Neural progenitor cell (in vitro differentiated cells): ENCODE results near the gene AVPR1B. TPM values are rescaled to one million over a fixed set of nuclear protein-coding genes. Genes with fewer than 3 reads are reported as not detected.

Experiments
- DNase-seq: peaks from one replicate; pipeline ENCODE4 v3.0.0-alpha.2; 2016; ENCODE audit warnings: low spot score
- H2AFZ ChIP-seq: fragments of 200-600 bp; sonication (generic); replicated peaks from 2 replicates; pipeline ENCODE4 v1.6.1; 2016; ENCODE audit warnings: antibody characterized with exemption
- H3F3A ChIP-seq: fragments of 200-600 bp; sonication (generic); 2 replicates; pipeline ENCODE4 v1.6.1; 2016; ENCODE audit warnings: antibody characterized with exemption, low read depth
- H3K27ac ChIP-seq: fragments of 200-600 bp; sonication (generic); 2 replicates; pipeline ENCODE4 v1.5.1; 2016; ENCODE audit warnings: mild to moderate bottlenecking
- H3K27me3 ChIP-seq: fragments of 200-600 bp; sonication (generic); 2 replicates; pipeline ENCODE4 v1.6.1; 2016; ENCODE audit warnings: mild to moderate bottlenecking, moderate library complexity
- H3K36me3 ChIP-seq: fragments of 200-600 bp; sonication (generic); 2 replicates; pipeline ENCODE4 v1.5.1; 2016
- H3K4me1 ChIP-seq: fragments of 200-600 bp; sonication (generic); 2 replicates; pipeline ENCODE4 v1.6.1; 2016; ENCODE audit warnings: mixed run types
- H3K4me2 ChIP-seq: fragments of 200-600 bp; sonication (generic); 2 replicates; pipeline ENCODE4 v1.6.1; 2016
- H3K4me3 ChIP-seq: fragments of 200-600 bp; sonication (generic); 2 replicates; pipeline ENCODE4 v1.5.1; 2016
- H3K79me2 ChIP-seq: fragments of 200-600 bp; sonication (generic); 2 replicates; pipeline ENCODE4 v1.6.1; 2016; ENCODE audit warnings: low read depth
- H3K9ac ChIP-seq: fragments of 200-600 bp; sonication (generic); 2 replicates; pipeline ENCODE4 v1.6.1; 2016
- H3K9me3 ChIP-seq: fragments of 200-600 bp; sonication (generic); 2 replicates; pipeline ENCODE4 v1.5.1; 2016; ENCODE audit warnings: low read depth
- H4K20me1 ChIP-seq: fragments of 200-600 bp; sonication (generic); 2 replicates; pipeline ENCODE4 v1.6.1; 2016; ENCODE audit warnings: low read depth
- H3K27ac Mint-ChIP-seq: 3 replicates; pipeline ENCODE4 v1.8.0; 2021; ENCODE audit warnings: mixed read lengths
- H3K27me3 Mint-ChIP-seq: 2 replicates; pipeline ENCODE4 v1.8.0; 2022; ENCODE audit warnings: low read depth, mild to moderate bottlenecking, inconsistent platforms, moderate library complexity, mixed read lengths; ENCODE audit not compliant: insufficient read depth
- H3K36me3 Mint-ChIP-seq: 3 replicates; pipeline ENCODE4 v1.8.0; 2021; ENCODE audit warnings: mixed read lengths
- H3K4me1 Mint-ChIP-seq: 3 replicates; pipeline ENCODE4 v1.8.0; 2021; ENCODE audit warnings: mixed read lengths
- H3K4me3 Mint-ChIP-seq: 3 replicates; pipeline ENCODE4 v1.8.0; 2021; ENCODE audit warnings: mild to moderate bottlenecking, moderate library complexity, mixed read lengths
- H3K9me3 Mint-ChIP-seq: 3 replicates; pipeline ENCODE4 v1.8.0; 2020; ENCODE audit warnings: mixed read lengths
- EZH2 ChIP-seq: fragments of 200-600 bp; sonication (generic); IDR thresholded peaks from 2 replicates; pipeline ENCODE4 v1.6.1; 2017; ENCODE audit warnings: antibody characterized with exemption, mild to moderate bottlenecking, moderate library complexity
- EZH2phosphoT487 ChIP-seq: fragments of 200-600 bp; sonication (generic); IDR thresholded peaks from 2 replicates; pipeline ENCODE4 v1.6.1; 2017; ENCODE audit warnings: antibody characterized with exemption
- total RNA-seq: library from RNA; depleted of rRNA; stranded (reverse); fragments of >200 nt; gene quantifications from 2 replicates; pipeline ENCODE4 v1.2.3, GENCODE V29; 2015; ENCODE audit warnings: low replicate concordance
- TF ChIP-seq, protein P1 (sequence below): fragments of 200-600 bp; sonication (generic); IDR thresholded peaks from 2 replicates; pipeline ENCODE4 v1.5.1; 2017; ENCODE audit warnings: antibody characterized with exemption, mild to moderate bottlenecking

AVPR1B gene
- total RNA-seq, 1 donor from 2014 or later: not detected

DNA sequence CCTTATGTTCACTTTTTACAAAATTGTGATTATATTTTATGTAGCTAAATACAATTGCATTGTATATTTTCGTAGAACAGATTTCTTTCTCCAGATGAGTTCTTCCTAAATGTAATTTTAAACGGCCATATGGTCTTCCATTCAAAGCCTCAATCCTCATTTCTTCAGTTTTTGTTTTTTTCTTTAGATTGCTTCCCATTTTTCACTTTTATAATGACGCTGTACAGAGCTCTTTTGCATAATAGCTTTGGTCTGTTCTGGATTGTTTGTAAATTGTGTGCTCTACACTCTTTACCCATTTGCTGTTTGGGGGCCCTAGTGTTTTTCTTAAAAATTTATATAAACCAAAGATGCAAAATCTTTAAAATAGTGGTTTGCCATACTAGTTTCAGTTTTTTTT lies 27.8 kb downstream of the AVPR1B start:
- Histone ChIP-seq H3K27ac (no peak overlapping the region), H3K79me2 (no peaks in the 10 kb centered on the region), H3K9me3 (no peaks in the 10 kb centered on the region), H4K20me1 (no peaks in the 10 kb centered on the region), H3K4me1 (no peaks in the 10 kb centered on the region), H3K27me3 (no peaks in the 10 kb centered on the region), H3F3A (no peaks in the 10 kb centered on the region), H3K4me2 (no peak overlapping the region), H2AFZ (no peak overlapping the region), H3K36me3 (no peaks in the 10 kb centered on the region), H3K9ac (no peak overlapping the region), H3K4me3 (no peak overlapping the region)
- Mint-ChIP-seq H3K27me3 (no peaks in the 10 kb centered on the region), H3K9me3 (no peaks in the 10 kb centered on the region), H3K4me3 (no peak overlapping the region), H3K4me1 (no peaks in the 10 kb centered on the region), H3K27ac (no peak overlapping the region), H3K36me3 (no peaks in the 10 kb centered on the region)
- no peak for DNase-seq
- TF ChIP-seq EZH2phosphoT487 (no peak), EZH2 (no peak)
- TF ChIP-seq, protein P1, sequence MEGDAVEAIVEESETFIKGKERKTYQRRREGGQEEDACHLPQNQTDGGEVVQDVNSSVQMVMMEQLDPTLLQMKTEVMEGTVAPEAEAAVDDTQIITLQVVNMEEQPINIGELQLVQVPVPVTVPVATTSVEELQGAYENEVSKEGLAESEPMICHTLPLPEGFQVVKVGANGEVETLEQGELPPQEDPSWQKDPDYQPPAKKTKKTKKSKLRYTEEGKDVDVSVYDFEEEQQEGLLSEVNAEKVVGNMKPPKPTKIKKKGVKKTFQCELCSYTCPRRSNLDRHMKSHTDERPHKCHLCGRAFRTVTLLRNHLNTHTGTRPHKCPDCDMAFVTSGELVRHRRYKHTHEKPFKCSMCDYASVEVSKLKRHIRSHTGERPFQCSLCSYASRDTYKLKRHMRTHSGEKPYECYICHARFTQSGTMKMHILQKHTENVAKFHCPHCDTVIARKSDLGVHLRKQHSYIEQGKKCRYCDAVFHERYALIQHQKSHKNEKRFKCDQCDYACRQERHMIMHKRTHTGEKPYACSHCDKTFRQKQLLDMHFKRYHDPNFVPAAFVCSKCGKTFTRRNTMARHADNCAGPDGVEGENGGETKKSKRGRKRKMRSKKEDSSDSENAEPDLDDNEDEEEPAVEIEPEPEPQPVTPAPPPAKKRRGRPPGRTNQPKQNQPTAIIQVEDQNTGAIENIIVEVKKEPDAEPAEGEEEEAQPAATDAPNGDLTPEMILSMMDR: no peak

DNA sequence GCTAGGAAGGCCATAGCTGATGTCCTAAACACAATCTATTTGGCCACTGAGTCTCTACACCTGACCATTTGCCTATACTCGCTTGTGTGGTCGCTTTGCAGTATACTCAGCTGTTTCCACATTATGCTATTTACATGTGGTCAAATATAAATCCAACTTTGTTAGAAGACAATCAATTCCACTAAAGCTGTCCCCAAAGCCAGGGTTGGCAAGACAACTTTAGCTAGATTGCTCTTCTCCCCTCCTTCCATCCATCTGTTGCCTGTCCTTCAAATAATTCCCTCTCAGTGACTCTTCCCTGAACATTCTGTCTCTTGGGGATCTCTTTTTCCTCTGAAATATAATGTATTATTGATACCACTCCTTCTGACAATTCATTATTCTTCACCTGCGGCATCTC lies 30.1 kb downstream of the AVPR1B start:
- H3K27me3 Mint-ChIP-seq: peaks cover 4% of the 10 kb centered on the region
- Histone ChIP-seq H4K20me1 (no peaks in the 10 kb centered on the region), H3K9ac (no peak overlapping the region), H3K4me2 (no peak overlapping the region), H3K79me2 (no peaks in the 10 kb centered on the region), H3K27ac (no peak overlapping the region), H3K27me3 (no peaks in the 10 kb centered on the region), H3K4me3 (no peak overlapping the region), H3K9me3 (no peaks in the 10 kb centered on the region), H3K36me3 (no peaks in the 10 kb centered on the region), H3F3A (no peaks in the 10 kb centered on the region), H2AFZ (no peak overlapping the region), H3K4me1 (no peaks in the 10 kb centered on the region)
- H3K4me3 Mint-ChIP-seq: no peak overlapping the region
- H3K9me3 Mint-ChIP-seq: no peaks in the 10 kb centered on the region
- H3K4me1 Mint-ChIP-seq: no peaks in the 10 kb centered on the region
- TF ChIP-seq EZH2 (no peak), EZH2phosphoT487 (no peak)
- TF ChIP-seq, protein P1: no peak
- DNase-seq: no peak
- H3K27ac Mint-ChIP-seq: no peak overlapping the region
- H3K36me3 Mint-ChIP-seq: no peaks in the 10 kb centered on the region

DNA sequence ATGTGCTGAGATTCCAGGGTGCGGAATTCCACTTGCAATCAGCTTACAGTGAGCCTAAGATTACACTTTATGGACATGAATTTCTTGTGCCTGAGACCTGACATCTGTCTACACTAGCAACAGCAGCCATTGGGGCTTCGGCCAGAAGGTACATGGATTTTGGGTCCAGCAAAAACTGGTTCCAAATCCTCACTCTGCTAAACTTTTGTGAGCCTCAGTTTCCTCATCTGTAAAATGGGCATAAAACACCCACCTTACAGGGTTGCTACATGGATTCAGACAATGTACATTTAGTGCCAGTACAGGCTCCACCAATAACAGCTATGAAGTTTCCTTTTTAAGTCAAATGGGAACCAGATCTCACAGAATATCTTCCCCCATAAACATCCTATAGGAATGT lies 33.4 kb downstream of the AVPR1B start:
- no peaks in the 10 kb centered on the region for H3K36me3 ChIP-seq
- H3K36me3 Mint-ChIP-seq: no peaks in the 10 kb centered on the region
- no peaks in the 10 kb centered on the region for H3K27me3 ChIP-seq
- no peak for DNase-seq
- no peaks in the 10 kb centered on the region for H3K9me3 Mint-ChIP-seq
- no peaks in the 10 kb centered on the region for H4K20me1 ChIP-seq
- H3K27ac ChIP-seq: no peak overlapping the region
- H3K9me3 ChIP-seq: no peaks in the 10 kb centered on the region
- H3K4me1 Mint-ChIP-seq: no peaks in the 10 kb centered on the region
- H3F3A ChIP-seq: no peaks in the 10 kb centered on the region
- no peak overlapping the region for H3K27ac Mint-ChIP-seq
- no peak overlapping the region for H3K4me3 Mint-ChIP-seq
- H3K79me2 ChIP-seq: no peaks in the 10 kb centered on the region
- no peak overlapping the region for H3K9ac ChIP-seq
- TF ChIP-seq EZH2phosphoT487: no peak
- TF ChIP-seq EZH2: no peak
- TF ChIP-seq, protein P1: no peak
- no peak overlapping the region for H3K4me3 ChIP-seq
- H3K4me2 ChIP-seq: no peak overlapping the region
- peaks cover 4% of the 10 kb centered on the region for H3K27me3 Mint-ChIP-seq
- H2AFZ ChIP-seq: no peak overlapping the region
- H3K4me1 ChIP-seq: no peaks in the 10 kb centered on the region
